ENCODE results near the gene HPN.

DNA sequence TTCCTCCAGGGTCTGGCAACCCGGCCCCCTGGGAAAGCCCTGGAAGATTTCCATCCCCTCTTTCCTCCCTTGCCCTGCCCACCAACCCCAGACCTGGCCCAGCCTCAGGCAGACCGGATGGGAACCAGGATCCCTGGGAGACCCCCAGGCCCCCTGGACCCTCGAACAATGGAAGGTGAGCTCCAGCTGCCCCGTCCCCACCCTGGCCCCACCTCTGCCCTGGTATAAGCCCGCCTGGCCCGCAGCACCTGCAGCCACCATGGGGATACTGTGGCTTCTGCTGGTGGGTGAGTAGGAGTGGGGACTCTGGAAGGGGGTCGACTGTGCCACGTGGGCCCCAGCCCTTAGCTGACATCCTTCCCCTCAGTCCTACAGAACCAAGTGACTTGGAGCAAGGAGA is 32.4 kb downstream of the HPN start:
- TF ChIP-seq, protein P1, sequence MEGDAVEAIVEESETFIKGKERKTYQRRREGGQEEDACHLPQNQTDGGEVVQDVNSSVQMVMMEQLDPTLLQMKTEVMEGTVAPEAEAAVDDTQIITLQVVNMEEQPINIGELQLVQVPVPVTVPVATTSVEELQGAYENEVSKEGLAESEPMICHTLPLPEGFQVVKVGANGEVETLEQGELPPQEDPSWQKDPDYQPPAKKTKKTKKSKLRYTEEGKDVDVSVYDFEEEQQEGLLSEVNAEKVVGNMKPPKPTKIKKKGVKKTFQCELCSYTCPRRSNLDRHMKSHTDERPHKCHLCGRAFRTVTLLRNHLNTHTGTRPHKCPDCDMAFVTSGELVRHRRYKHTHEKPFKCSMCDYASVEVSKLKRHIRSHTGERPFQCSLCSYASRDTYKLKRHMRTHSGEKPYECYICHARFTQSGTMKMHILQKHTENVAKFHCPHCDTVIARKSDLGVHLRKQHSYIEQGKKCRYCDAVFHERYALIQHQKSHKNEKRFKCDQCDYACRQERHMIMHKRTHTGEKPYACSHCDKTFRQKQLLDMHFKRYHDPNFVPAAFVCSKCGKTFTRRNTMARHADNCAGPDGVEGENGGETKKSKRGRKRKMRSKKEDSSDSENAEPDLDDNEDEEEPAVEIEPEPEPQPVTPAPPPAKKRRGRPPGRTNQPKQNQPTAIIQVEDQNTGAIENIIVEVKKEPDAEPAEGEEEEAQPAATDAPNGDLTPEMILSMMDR (IDR thresholded peaks at IDR 0.05; ENCODE audit: insufficient read depth, low read length, poor library complexity, severe bottlenecking), result no peak
- TF ChIP-seq EZH2phosphoT487 (conservative IDR thresholded peaks at IDR 0.05; ENCODE audit: low read length), result no peak

All from SU-DHL-6 (cell line).